DOHH2 (cell line): ENCODE measurements around the gene GRK2.

Experiments used
- CTCF ChIP-seq: fragments of 200-600 bp; sonication (generic); IDR thresholded peaks from one replicate; pipeline ENCODE4 v1.5.1; 2014; ENCODE audit warnings: antibody characterized with exemption, mild to moderate bottlenecking, low read depth, low read length; ENCODE audit not compliant: poor library complexity, severe bottlenecking
- EZH2phosphoT487 ChIP-seq: fragments of 200-600 bp; sonication (generic); IDR thresholded peaks from 2 replicates; pipeline ENCODE4 v1.6.1; 2017; ENCODE audit warnings: borderline replicate concordance, mild to moderate bottlenecking, antibody characterized with exemption, low read length, moderate library complexity, mixed read lengths

GRCh38 chr11:67254798-67255197 is 11.5 kb upstream of the GRK2 start:
- TF ChIP-seq CTCF (no peak), EZH2phosphoT487 (no peak)
